ENCODE data around the gene MCEMP1. TPM values are rescaled to one million over a fixed set of nuclear protein-coding genes. Genes with fewer than 3 reads are reported as not detected.

Gene MCEMP1
- total RNA-seq, 1 donor from 2014 or later = not detected

DNA sequence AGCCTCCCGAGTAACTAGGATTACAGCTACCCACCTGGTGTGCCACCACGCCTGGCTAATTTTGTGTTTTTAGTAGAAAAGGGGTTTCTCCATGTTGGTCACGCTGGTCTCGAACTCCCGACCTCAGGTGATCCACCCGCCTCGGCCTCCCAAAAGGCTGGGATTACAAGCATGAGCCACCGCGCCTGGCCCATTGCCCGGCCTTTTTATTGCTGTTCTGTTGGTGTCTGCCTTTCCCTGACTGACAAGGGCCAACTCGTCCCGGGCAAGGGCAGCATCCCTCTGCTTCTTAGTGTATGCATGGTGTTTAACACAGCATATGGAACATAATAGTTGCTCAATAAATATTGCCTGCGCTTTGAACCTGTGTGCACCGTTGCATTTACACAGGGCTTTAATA lies 14.2 kb upstream of the MCEMP1 start:
- Mint-ChIP-seq H3K27me3 (ENCODE audit: insufficient read depth, low read depth) (peaks cover 11% of the 10 kb centered on the region), H3K36me3 (no peaks in the 10 kb centered on the region), H3K4me3 (no peak overlapping the region), H3K27ac (no peak overlapping the region), H3K9me3 (no peaks in the 10 kb centered on the region), H3K4me1 (peaks cover 5% of the 10 kb centered on the region)
- Histone ChIP-seq H3K27ac (no peak overlapping the region), H3F3A (ENCODE audit: low read depth) (no peaks in the 10 kb centered on the region), H3K9ac (no peak overlapping the region), H3K4me2 (no peak overlapping the region), H4K20me1 (ENCODE audit: low read depth) (no peaks in the 10 kb centered on the region), H3K79me2 (ENCODE audit: low read depth) (no peaks in the 10 kb centered on the region), H3K4me3 (no peak overlapping the region), H2AFZ (replicated peaks) (no peak overlapping the region), H3K9me3 (ENCODE audit: low read depth) (no peaks in the 10 kb centered on the region), H3K27me3 (peaks cover 57% of the 10 kb centered on the region), H3K36me3 (no peaks in the 10 kb centered on the region), H3K4me1 (no peaks in the 10 kb centered on the region)
- DNase-seq (ENCODE audit: low spot score) = no peak
- no peak for TF ChIP-seq EZH2 (IDR thresholded peaks at IDR 0.05)
- no peak for TF ChIP-seq EZH2phosphoT487 (IDR thresholded peaks at IDR 0.05)
- TF ChIP-seq, protein P1, sequence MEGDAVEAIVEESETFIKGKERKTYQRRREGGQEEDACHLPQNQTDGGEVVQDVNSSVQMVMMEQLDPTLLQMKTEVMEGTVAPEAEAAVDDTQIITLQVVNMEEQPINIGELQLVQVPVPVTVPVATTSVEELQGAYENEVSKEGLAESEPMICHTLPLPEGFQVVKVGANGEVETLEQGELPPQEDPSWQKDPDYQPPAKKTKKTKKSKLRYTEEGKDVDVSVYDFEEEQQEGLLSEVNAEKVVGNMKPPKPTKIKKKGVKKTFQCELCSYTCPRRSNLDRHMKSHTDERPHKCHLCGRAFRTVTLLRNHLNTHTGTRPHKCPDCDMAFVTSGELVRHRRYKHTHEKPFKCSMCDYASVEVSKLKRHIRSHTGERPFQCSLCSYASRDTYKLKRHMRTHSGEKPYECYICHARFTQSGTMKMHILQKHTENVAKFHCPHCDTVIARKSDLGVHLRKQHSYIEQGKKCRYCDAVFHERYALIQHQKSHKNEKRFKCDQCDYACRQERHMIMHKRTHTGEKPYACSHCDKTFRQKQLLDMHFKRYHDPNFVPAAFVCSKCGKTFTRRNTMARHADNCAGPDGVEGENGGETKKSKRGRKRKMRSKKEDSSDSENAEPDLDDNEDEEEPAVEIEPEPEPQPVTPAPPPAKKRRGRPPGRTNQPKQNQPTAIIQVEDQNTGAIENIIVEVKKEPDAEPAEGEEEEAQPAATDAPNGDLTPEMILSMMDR (IDR thresholded peaks at IDR 0.05) = no peak

DNA sequence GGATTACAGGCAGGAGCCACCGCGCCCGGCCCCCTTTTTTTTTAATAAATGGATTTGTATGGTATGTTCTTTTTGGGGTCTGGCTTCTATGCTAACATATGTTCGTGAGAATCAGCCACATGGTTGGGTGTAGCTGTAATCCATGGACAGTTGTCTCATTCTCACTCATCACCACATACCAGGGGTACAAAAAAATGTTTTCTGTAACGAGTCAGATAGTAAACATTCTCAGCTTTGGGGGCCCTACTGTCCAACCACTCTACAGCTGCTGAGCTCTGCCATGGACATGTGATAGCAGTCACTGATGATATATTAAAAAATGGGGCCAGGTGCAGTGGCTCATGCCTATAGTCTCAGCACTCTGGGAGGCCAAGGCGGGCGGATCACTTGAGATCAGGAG lies 13.2 kb upstream of the MCEMP1 start:
- no peaks in the 10 kb centered on the region for H4K20me1 ChIP-seq (ENCODE audit: low read depth)
- no peaks in the 10 kb centered on the region for H3F3A ChIP-seq (ENCODE audit: low read depth)
- TF ChIP-seq EZH2phosphoT487 (IDR thresholded peaks at IDR 0.05) (no peak), EZH2 (IDR thresholded peaks at IDR 0.05) (no peak)
- TF ChIP-seq, protein P1 (IDR thresholded peaks at IDR 0.05) = no peak
- no peak overlapping the region for H3K4me2 ChIP-seq
- no peaks in the 10 kb centered on the region for H3K36me3 ChIP-seq
- Mint-ChIP-seq H3K36me3 (no peaks in the 10 kb centered on the region), H3K4me1 (no peaks in the 10 kb centered on the region), H3K4me3 (no peak overlapping the region), H3K27me3 (ENCODE audit: insufficient read depth, low read depth) (peaks cover 11% of the 10 kb centered on the region), H3K9me3 (no peaks in the 10 kb centered on the region), H3K27ac (no peak overlapping the region)
- peaks cover 67% of the 10 kb centered on the region for H3K27me3 ChIP-seq
- no peak overlapping the region for H3K9ac ChIP-seq
- H3K27ac ChIP-seq = no peak overlapping the region
- no peaks in the 10 kb centered on the region for H3K9me3 ChIP-seq (ENCODE audit: low read depth)
- no peak overlapping the region for H3K4me3 ChIP-seq
- no peak overlapping the region for H2AFZ ChIP-seq (replicated peaks)
- DNase-seq (ENCODE audit: low spot score) = no peak
- H3K79me2 ChIP-seq (ENCODE audit: low read depth) = no peaks in the 10 kb centered on the region
- H3K4me1 ChIP-seq = no peaks in the 10 kb centered on the region

DNA sequence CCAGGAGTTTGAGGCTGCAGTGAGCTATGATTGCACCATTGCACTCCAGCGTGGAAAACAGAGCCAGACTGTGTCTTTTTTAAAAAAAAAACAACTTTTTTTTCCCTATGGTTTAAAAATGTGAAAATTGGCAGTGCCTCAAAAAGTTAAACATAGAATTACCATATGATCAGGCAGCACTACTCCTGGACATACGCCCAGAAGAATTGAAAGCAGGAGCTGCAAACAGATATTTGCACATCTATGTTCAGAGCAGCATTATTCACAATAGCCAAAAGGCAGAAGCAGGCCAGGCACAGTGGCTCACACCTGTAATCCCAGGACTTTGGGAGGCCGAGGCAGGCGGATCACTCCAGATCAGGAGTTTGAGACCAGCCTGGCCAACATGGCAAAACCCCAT lies 11.8 kb upstream of the MCEMP1 start:
- peaks cover 17% of the 10 kb centered on the region for H3K27me3 Mint-ChIP-seq (ENCODE audit: insufficient read depth, low read depth)

More for the DNA sequence above, 11.8 kb upstream of the MCEMP1 start:
- Histone ChIP-seq H3K79me2 (ENCODE audit: low read depth) (no peaks in the 10 kb centered on the region), H3F3A (ENCODE audit: low read depth) (no peaks in the 10 kb centered on the region), H4K20me1 (ENCODE audit: low read depth) (no peaks in the 10 kb centered on the region), H3K4me3 (no peak overlapping the region), H3K9ac (peak overlapping the region; percentile 27), H3K4me1 (peaks cover under 1% of the 10 kb centered on the region), H3K9me3 (ENCODE audit: low read depth) (no peaks in the 10 kb centered on the region), H3K27ac (no peak overlapping the region), H3K36me3 (no peaks in the 10 kb centered on the region), H3K27me3 (peaks cover 81% of the 10 kb centered on the region), H3K4me2 (no peak overlapping the region), H2AFZ (replicated peaks) (no peak overlapping the region)
- no peaks in the 10 kb centered on the region for H3K4me1 Mint-ChIP-seq
- DNase-seq (ENCODE audit: low spot score) = no peak
- H3K4me3 Mint-ChIP-seq = no peak overlapping the region
- H3K9me3 Mint-ChIP-seq = no peaks in the 10 kb centered on the region
- H3K27ac Mint-ChIP-seq = no peak overlapping the region
- no peaks in the 10 kb centered on the region for H3K36me3 Mint-ChIP-seq
- no peak for TF ChIP-seq EZH2 (IDR thresholded peaks at IDR 0.05)
- TF ChIP-seq, protein P1 (IDR thresholded peaks at IDR 0.05) = no peak
- no peak for TF ChIP-seq EZH2phosphoT487 (IDR thresholded peaks at IDR 0.05)

All from neural progenitor cell (in vitro differentiated cells).